Measurements from ENCODE around the gene ALKBH8.

- TF ChIP-seq ZNF274 (IDR thresholded peaks at IDR 0.05; ENCODE audit: low read depth, low read length) (no peak), YY1 (IDR thresholded peaks at IDR 0.05; ENCODE audit: insufficient read depth, insufficient read length) (no peak)
These were observed 26.7 kb downstream of the ALKBH8 start for GRCh38 chr11:107538821-107539220.
